Prostate gland (tissue), 2 donors: ENCODE measurements around the gene DOK3. TPM values are rescaled to one million over a fixed set of nuclear protein-coding genes. Genes with fewer than 3 reads are reported as not detected.

ENCODE experiments used
- DNase-seq: peaks from one replicate; pipeline ENCODE4 v3.0.0-alpha.2; 2019; ENCODE audit warnings: low spot score
- H3K27ac ChIP-seq, 2 donors: fragments of 200-600 bp; sonication (generic); 2 replicates each; pipeline ENCODE4 v1.5.1; 2017 to 2019
- H3K27me3 ChIP-seq: fragments of 200-600 bp; sonication (generic); replicated peaks from 2 replicates; pipeline ENCODE4 v1.5.1; 2019; ENCODE audit not compliant: insufficient read depth
- H3K36me3 ChIP-seq, 2 donors: fragments of 200-600 bp; sonication (generic); 1 replicate in 1 of 2; 2 replicates in 1 of 2; pipeline versions ENCODE4 v1.5.1 to v1.8.1; 2017 to 2019
- H3K4me1 ChIP-seq: fragments of 200-600 bp; sonication (generic); replicated peaks from 2 replicates; pipeline ENCODE4 v1.5.1; 2019
- H3K4me3 ChIP-seq, 2 donors: fragments of 200-600 bp; sonication (generic); 2 replicates each; pipeline ENCODE4 v1.5.1; 2017 to 2019
- H3K9me3 ChIP-seq: fragments of 200-600 bp; sonication (generic); 2 replicates; pipeline ENCODE4 v1.5.1; 2017
- CTCF ChIP-seq, 4 experiments: fragments of 200-600 bp in 2 of 4; fragments of 450-650 bp in 2 of 4; sonication (generic) in 2 of 4; IDR thresholded peaks; 1 replicate in 3 of 4; 2 replicates in 1 of 4; pipeline ENCODE4 v1.5.1; 2016 to 2019; ENCODE audit warnings: antibody characterized with exemption in 4 of 4, mild to moderate bottlenecking in 2 of 4, moderate library complexity in 2 of 4
- POLR2A ChIP-seq: fragments of 450-650 bp; IDR thresholded peaks from one replicate; pipeline ENCODE4 v1.6.1; 2016; ENCODE audit warnings: antibody characterized with exemption, mild to moderate bottlenecking
- POLR2AphosphoS5 ChIP-seq: sonication (generic); formaldehyde crosslinking; IDR thresholded peaks from one replicate; pipeline ENCODE4 v1.6.1; 2017; ENCODE audit warnings: antibody characterized with exemption
- WGBS: methylation state at CpG from one replicate; pipeline ENCODE4 v1.1.5; 2018; 5-methylcytosine and 5-hydroxymethylcytosine counted together
- intact Hi-C: fragments of 100-400 bp; cut with DNase I; formaldehyde crosslinking; loops from one replicate; pipeline ENCODE4 v1.14.2; 2022
- total RNA-seq, 2 donors: library from RNA; depleted of rRNA; stranded (reverse); fragments of >200 nt; gene quantifications; one replicate each; pipeline ENCODE4 v1.1.0, GENCODE V29; 2016

Gene DOK3
- total RNA-seq, 2 donors from 2014 or later, result 5.0 to 10.4 TPM

GRCh38 chr5:177494346-177495195 is 15.1 kb downstream of the DOK3 start:
- Histone ChIP-seq H3K27me3 (no peaks in the 10 kb centered on the region), H3K9me3 (no peaks in the 10 kb centered on the region), H3K4me1 (peaks cover 4% of the 10 kb centered on the region), H3K4me3 (no peak overlapping the region), H3K27ac (peak overlapping the region; percentile 86 to 92), H3K36me3 (no peaks in the 10 kb centered on the region)
- intact Hi-C loops, result no loop called here
- 55% methylated on average over 10 of the region's 11 CpGs for WGBS
- TF ChIP-seq POLR2AphosphoS5 (no peak), POLR2A (no peak), CTCF (IDR thresholded peaks at IDR 0.05) (no peak)
- no peak for DNase-seq

- intact Hi-C loops, result no loop called here
- peak overlapping the region; percentile 86 to 92 for H3K27ac ChIP-seq
Observed at GRCh38 chr5:177493795-177494345, 15.8 kb downstream of the DOK3 start.

GRCh38 chr5:177492841-177493240 is 16.8 kb downstream of the DOK3 start:
- Histone ChIP-seq H3K4me3 (no peak overlapping the region), H3K27ac (peak overlapping the region in 1 of 2 donors; percentile 86), H3K4me1 (peaks cover 4% of the 10 kb centered on the region), H3K9me3 (no peaks in the 10 kb centered on the region), H3K27me3 (no peaks in the 10 kb centered on the region), H3K36me3 (peaks cover 0 to 4% of the 10 kb centered on the region in 2 donors)
- no peak for DNase-seq
- 81% methylated on average over 7 of the region's 7 CpGs for WGBS
- intact Hi-C loops, result no loop called here
- TF ChIP-seq POLR2A (no peak), CTCF (IDR thresholded peaks at IDR 0.05) (no peak), POLR2AphosphoS5 (no peak)

More at GRCh38 chr5:177493795-177494345, 15.8 kb downstream of the DOK3 start:
- DNase-seq, result no peak
- Histone ChIP-seq H3K4me1 (peaks cover 4% of the 10 kb centered on the region), H3K9me3 (no peaks in the 10 kb centered on the region), H3K36me3 (no peaks in the 10 kb centered on the region), H3K27me3 (no peaks in the 10 kb centered on the region), H3K4me3 (no peak overlapping the region)
- TF ChIP-seq CTCF (IDR thresholded peaks at IDR 0.05) (no peak), POLR2AphosphoS5 (no peak), POLR2A (no peak)
- WGBS, result 68% methylated on average over 5 of the region's 5 CpGs

- no peak for DNase-seq
- TF ChIP-seq POLR2A, result no peak
- no peak for TF ChIP-seq CTCF (IDR thresholded peaks at IDR 0.05)
- no peak for TF ChIP-seq POLR2AphosphoS5
- Histone ChIP-seq H3K9me3 (no peaks in the 10 kb centered on the region), H3K27me3 (no peaks in the 10 kb centered on the region), H3K4me3 (no peak overlapping the region), H3K27ac (peak overlapping the region in 1 of 2 donors; percentile 86), H3K36me3 (peaks cover 0 to 5% of the 10 kb centered on the region in 2 donors), H3K4me1 (peaks cover 4% of the 10 kb centered on the region)
- intact Hi-C loops, result no loop called here
- WGBS, result 87% methylated on average over 49 of the region's 54 CpGs
Observed at GRCh38 chr5:177491983-177492746, 17.5 kb downstream of the DOK3 start.
